ENCODE data around the gene LGSN.
"Not testable (repeated sequence)": the region's sequence is repeated elsewhere in the genome, so short reads cannot be mapped to it uniquely, and the experiment has no call there.

Gene LGSN

GRCh38 chr6:63263444-63263843 is 56.3 kb downstream of the LGSN start:
- DNase-seq, result no peak
- in situ Hi-C loops (cut with HindIII; ENCODE audit: low pct_ligation_motif_present, low pct_unique_long_range_greater_than_20kb, low sequenced_read_pairs), result no loop called here

GRCh38 chr6:63261820-63262219 is 58.0 kb downstream of the LGSN start:
- no peak for DNase-seq
- in situ Hi-C loops (cut with HindIII; ENCODE audit: low pct_ligation_motif_present, low pct_unique_long_range_greater_than_20kb, low sequenced_read_pairs), result no loop called here

GRCh38 chr6:63259153-63259552 is 60.6 kb downstream of the LGSN start:
- in situ Hi-C loops (cut with HindIII; ENCODE audit: low pct_ligation_motif_present, low pct_unique_long_range_greater_than_20kb, low sequenced_read_pairs), result no loop called here
- no peak for DNase-seq

GRCh38 chr6:63249875-63250482 is 69.8 kb downstream of the LGSN start:
- no peak for DNase-seq
- in situ Hi-C loops (cut with HindIII; ENCODE audit: low pct_ligation_motif_present, low pct_unique_long_range_greater_than_20kb, low sequenced_read_pairs), result no loop called here

DNA sequence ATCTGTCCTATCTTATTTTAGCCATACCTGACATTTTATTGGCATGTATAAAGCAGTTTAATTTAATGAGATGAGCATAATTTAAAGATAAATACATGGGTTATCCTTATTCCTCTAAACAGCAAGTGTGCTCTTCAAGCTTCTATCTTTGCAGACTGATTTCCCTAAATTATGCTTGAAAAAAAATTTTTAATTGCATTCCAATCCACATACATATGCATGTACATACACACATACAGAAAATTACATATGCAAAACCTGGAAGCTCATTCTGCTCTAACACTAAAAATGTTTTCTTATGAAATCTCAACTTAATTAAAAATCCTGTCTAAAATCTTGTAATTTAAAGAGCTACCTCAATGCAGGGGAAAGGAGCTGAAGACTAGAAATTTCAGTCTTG is 73.2 kb downstream of the LGSN start:
- in situ Hi-C loops (cut with HindIII; ENCODE audit: low pct_ligation_motif_present, low pct_unique_long_range_greater_than_20kb, low sequenced_read_pairs), result no loop called here

GRCh38 chr6:63245909-63246308 is 73.9 kb downstream of the LGSN start:
- in situ Hi-C loops (cut with HindIII; ENCODE audit: low pct_ligation_motif_present, low pct_unique_long_range_greater_than_20kb, low sequenced_read_pairs), result no loop called here
- DNase-seq, result no peak

More for the DNA sequence above, 73.2 kb downstream of the LGSN start:
- no peak for DNase-seq

DNA sequence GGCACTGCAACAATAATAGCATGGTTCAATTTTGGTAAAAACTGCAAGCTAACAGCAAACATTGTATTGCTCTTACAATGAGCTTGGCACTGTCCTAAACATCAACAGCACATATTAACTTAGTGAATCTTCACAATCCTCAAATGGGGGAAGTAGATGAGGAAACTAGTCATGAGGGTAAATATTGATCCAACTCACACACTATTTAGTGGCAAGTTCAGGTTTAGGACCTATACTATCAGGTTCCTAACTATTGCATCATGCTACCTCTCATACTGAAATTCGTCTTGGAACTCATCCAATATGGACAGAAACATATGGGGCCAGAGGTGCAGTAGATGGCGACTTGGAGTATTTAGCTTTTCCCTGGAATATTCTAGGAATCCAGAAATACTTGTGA is 74.4 kb downstream of the LGSN start:
- DNase-seq, result no peak
- in situ Hi-C loops (cut with HindIII; ENCODE audit: low pct_ligation_motif_present, low pct_unique_long_range_greater_than_20kb, low sequenced_read_pairs), result no loop called here

- in situ Hi-C loops (cut with HindIII; ENCODE audit: low pct_ligation_motif_present, low pct_unique_long_range_greater_than_20kb, low sequenced_read_pairs), result no loop called here
- DNase-seq, result no peak
Observed at GRCh38 chr6:63236398-63236817, 83.4 kb downstream of the LGSN start.

- in situ Hi-C loops (cut with HindIII; ENCODE audit: low pct_ligation_motif_present, low pct_unique_long_range_greater_than_20kb, low sequenced_read_pairs), result not testable (repeated sequence)
Observed at GRCh38 chr6:63230511-63230910, 89.3 kb downstream of the LGSN start.

DNA sequence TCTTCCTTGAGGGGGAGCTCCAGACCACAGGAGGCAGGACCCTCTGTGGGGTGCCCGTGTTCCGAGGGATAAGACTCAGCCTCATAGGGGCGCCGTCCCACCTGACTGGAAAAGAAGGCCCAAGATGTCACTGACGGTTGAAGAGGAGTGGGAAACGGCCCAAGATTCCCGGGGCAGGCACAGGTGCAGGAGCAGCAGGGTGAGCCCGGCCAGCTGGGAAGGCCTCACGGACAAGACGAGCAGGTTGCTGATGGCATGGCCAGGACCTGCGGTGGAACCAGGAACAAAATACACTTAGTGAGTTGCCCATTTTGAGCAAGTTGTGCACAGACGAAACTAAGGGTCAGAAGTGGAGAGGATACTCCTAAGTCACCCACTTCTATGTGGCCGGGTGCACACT is 89.8 kb downstream of the LGSN start:
- in situ Hi-C loops (cut with HindIII; ENCODE audit: low pct_ligation_motif_present, low pct_unique_long_range_greater_than_20kb, low sequenced_read_pairs); DNase-seq: not testable (repeated sequence)

More at GRCh38 chr6:63230511-63230910, 89.3 kb downstream of the LGSN start:
- DNase-seq, result not testable (repeated sequence)

DNA sequence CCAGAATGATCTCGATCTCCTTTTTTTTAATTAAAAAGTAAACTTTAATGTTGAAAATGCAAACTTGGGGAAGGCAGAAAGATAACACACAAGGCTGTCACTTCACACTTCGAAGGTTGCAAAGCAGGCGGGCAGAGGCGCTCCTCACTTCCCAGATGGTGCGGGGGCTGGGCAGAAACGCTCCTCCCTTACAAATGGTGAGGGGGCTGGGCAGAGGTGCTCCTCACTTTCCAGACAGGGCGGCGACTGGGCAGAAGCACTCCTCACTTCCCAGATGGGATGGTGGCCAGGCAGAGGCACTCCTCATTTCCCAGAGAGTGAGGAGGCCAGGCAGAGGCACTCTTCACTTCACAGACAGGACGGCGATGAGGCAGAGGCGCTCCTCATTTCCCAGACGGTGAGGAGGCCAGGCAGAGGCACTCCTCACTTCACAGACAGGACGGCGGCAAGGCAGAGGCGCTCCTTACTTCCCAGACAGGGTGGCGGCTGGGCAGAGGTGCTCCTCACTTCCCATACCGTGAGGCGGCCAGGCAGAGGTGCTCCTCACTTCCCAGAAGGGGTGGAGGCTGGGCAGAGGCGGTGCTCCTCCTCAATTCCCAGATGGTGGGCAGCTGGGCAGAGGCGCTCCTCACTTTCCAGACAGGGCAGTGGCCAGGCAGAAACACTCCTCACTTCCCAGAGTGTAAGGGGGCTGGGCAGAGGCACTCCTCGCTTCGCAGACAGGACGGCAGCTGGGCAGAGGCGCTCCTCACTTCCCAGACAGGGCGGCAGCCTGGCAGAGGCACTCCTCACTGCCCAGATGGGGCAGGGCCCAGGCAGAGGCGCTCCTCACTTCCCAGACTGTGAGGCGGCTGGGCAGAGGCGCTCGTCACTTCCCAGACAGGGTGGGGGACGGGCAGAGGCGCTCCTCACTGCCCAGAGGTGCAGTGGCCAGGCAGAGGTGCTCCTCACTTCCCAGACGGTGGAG is 91.6 kb downstream of the LGSN start:
- in situ Hi-C loops (cut with HindIII; ENCODE audit: low pct_ligation_motif_present, low pct_unique_long_range_greater_than_20kb, low sequenced_read_pairs), result not testable (repeated sequence)

DNA sequence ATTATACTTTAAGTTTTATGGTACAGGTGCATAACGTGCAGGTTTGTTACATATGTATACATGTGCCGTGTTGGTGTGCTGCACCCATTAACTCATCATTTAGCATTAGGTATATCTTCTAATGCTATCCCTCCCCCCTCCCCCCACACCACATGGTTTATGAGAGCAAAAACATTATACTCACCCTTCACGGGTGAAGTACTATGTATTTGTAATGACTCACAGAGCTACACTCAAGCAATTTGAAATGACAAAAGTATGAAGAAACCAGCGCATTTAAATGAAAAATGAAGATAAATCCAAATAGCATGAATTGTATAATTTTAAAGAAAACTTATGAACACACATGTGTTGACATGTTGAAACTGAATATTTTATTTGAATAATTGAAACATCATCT is 93.8 kb downstream of the LGSN start:
- DNase-seq; in situ Hi-C loops (cut with HindIII; ENCODE audit: low pct_ligation_motif_present, low pct_unique_long_range_greater_than_20kb, low sequenced_read_pairs): not testable (repeated sequence)

More for the DNA sequence above, 91.6 kb downstream of the LGSN start:
- not testable (repeated sequence) for DNase-seq
